GM20000 (cell line): ENCODE data around the gene PCNP.
A peak's percentile ranks its signal among the peaks of the same experiment; 100 is the strongest.

Experiments
- DNase-seq: peaks from one replicate; pipeline ENCODE4 v3.0.0; 2012; ENCODE audit warnings: low spot score
- CTCF ChIP-seq: IDR thresholded peaks from 2 replicates; pipeline ENCODE4 v1.5.1; 2012; ENCODE audit warnings: mild to moderate bottlenecking, control low read depth; ENCODE audit errors: extremely low read depth, missing control alignments

Gene PCNP, protein sequence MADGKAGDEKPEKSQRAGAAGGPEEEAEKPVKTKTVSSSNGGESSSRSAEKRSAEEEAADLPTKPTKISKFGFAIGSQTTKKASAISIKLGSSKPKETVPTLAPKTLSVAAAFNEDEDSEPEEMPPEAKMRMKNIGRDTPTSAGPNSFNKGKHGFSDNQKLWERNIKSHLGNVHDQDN

DNA sequence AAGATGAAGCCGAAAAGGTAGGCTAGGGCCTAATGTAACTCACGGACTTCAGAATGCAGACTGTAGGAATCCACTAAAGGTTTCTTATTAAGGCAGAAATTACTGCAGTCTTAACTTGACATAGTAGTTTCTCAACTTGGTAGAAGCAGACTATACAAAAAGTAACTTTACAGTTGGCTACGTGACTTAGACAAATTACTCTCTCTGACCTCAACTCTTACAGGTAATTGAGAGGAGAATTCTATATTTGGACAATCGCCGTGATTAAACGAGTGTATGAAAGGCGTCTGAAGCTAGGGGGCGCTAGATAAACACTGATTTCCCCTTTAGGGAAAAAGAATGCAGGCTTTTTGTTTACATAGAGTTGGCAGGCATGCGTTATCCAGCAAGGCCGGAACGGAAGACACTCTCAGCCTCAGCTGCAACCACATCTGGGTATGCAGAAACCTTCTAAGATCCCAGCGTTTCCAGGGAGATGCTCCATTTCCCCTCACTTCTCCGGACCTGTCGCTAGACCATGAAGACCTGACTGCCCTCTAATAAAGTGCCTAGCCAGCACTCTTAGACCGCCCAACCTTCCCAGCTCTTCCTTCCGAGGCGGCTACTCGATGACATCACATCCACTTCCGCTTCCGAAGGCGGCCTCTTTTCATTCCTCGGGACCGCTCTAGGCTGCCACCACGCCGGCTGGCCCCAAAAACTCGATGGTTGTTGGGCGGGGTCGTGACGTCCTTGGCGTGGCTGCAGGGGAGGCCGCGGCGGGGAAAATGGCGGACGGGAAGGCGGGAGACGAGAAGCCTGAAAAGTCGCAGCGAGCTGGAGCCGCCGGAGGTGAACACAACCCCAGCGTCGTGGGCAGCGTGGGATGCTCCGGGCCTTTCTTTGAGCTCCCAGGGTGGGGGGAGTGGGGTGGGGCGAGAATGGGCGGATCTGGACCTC is at the start of gene PCNP:
TSS of gene PCNP (plus strand) at position 732 of the 939 bp plus-strand sequence. CDS start at position 768, 36 bp downstream.
- TF ChIP-seq CTCF = peak; percentile 62
- DNase-seq = peak; percentile 89

GRCh38 chr3:101527441-101527840 is 46.5 kb upstream of the PCNP start:
- no peak for TF ChIP-seq CTCF
- DNase-seq = no peak

- DNase-seq = no peak
- no peak for TF ChIP-seq CTCF
Observed at GRCh38 chr3:101527906-101528305, 46.1 kb upstream of the PCNP start.

DNA sequence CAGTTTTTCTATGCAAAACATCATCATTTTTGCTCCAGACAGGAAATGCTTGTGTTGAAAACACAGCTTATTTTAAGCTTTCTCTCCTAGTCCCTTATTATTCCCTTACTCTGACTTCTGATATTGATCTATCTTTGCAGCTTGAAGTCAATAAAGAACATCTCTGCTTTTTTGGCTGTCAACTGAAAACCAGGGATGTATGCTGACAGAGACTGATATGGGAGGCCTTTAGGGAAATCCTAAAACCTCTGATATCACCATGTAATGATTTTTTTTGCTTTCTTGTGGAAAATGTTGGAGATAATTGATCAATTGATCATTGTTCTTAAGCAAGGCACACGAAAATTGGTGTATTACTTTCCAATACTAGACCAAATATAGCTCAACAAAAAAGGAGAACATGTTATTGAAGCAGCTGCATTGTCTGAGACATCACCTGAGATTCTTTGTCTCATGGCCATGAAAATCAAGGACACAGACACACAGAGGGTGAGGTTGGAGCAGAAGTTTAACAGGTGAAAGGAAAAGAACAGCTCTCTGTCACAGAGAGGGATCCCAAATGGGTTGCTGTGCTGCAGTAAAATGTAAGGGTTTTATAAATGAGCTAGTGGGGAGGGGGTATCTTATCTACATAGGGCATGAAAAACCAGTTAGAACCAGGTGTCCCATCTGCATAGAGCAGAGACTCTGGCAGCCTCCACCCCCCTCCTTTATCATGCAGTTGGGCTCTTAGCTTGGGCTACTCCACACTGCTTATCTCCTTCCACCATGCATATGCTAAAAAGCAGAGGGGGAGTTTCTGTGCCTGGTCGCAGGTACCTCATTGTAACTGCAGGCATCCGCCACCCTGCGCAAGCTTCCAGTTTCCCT is 43.9 kb upstream of the PCNP start:
- DNase-seq = no peak
- TF ChIP-seq CTCF = no peak

GRCh38 chr3:101530686-101531047 is 43.3 kb upstream of the PCNP start:
- TF ChIP-seq CTCF = no peak
- no peak for DNase-seq

DNA sequence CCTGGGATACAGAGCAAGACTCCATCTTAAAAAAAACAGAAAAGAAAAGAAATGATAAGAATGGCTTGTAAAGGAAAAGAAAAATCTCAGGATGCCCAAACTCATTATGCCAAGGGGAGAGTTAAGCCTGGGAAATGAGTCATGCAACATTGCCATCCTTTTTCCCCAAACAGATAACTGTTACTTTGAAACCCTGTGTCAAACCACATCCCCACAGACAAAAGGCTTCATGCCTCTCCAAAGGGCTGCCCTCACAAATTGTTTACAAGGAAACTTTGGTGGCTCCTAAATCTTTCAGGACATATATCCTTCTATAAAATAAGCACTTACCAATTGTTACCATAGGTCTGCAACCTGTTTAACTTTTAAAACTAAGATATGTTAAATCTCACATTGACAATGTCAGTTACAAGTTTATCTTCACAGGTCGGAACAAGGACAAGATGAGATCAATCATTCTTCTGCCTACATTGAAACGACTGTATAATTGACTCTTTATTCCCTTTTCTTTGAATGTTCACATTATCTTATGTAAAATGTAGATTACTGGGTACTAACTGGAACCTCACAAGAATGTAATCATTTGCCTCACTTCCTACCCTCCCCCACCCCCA is 42.4 kb upstream of the PCNP start:
- TF ChIP-seq CTCF = no peak
- DNase-seq = no peak
